ENCODE data around the gene FGD3. TPM values are rescaled to one million over a fixed set of nuclear protein-coding genes. Genes with fewer than 3 reads are reported as not detected.

FGD3 gene
- polyA plus RNA-seq, 4 donors, result 1.4 to 8.2 (median 4.2) TPM

GRCh38 chr9:93048566-93049448, 101.5 kb downstream of the FGD3 start:
- DNase-seq (ENCODE audit: low read depth in 4 of 4, low spot score in 3 of 4), result no peak

- no peak for DNase-seq (ENCODE audit: low read depth in 4 of 4, low spot score in 3 of 4)
These were observed 102.2 kb downstream of the FGD3 start for GRCh38 chr9:93049491-93049890.

GRCh38 chr9:93050231-93050630, 102.9 kb downstream of the FGD3 start:
- DNase-seq (ENCODE audit: low read depth in 4 of 4, low spot score in 3 of 4), result no peak

- DNase-seq (ENCODE audit: low read depth in 4 of 4, low spot score in 3 of 4), result no peak
These were observed 104.4 kb downstream of the FGD3 start for GRCh38 chr9:93051680-93052089.

- no peak for DNase-seq (ENCODE audit: low read depth in 4 of 4, low spot score in 3 of 4)
These were observed 105.6 kb downstream of the FGD3 start for GRCh38 chr9:93052791-93053540.

GRCh38 chr9:93053781-93054331, 106.5 kb downstream of the FGD3 start:
- DNase-seq (ENCODE audit: low read depth in 4 of 4, low spot score in 3 of 4), result no peak

GRCh38 chr9:93054758-93055704, 107.7 kb downstream of the FGD3 start:
- DNase-seq (ENCODE audit: low read depth in 4 of 4, low spot score in 3 of 4), result no peak

- no peak for DNase-seq (ENCODE audit: low read depth in 4 of 4, low spot score in 3 of 4)
These were observed 109.8 kb downstream of the FGD3 start for GRCh38 chr9:93057042-93057702.

GRCh38 chr9:93057703-93058354, 110.5 kb downstream of the FGD3 start:
- DNase-seq (ENCODE audit: low read depth in 4 of 4, low spot score in 3 of 4), result no peak

- peak; percentile 64 to 75 (median 70) for DNase-seq (ENCODE audit: low read depth in 4 of 4, low spot score in 3 of 4)
These were observed 111.2 kb downstream of the FGD3 start, which contains the start of gene SUSD3 for GRCh38 chr9:93058355-93059010. SUSD3 (plus strand) TSS chr9:93058701; CDS start chr9:93058743, 42 bp downstream.

GRCh38 chr9:93059011-93059714, 111.8 kb downstream of the FGD3 start:
- no peak for DNase-seq (ENCODE audit: low read depth in 4 of 4, low spot score in 3 of 4)

GRCh38 chr9:93059715-93060578, 112.6 kb downstream of the FGD3 start:
- DNase-seq (ENCODE audit: low read depth in 4 of 4, low spot score in 3 of 4), result no peak

- no peak for DNase-seq (ENCODE audit: low read depth in 4 of 4, low spot score in 3 of 4)
These were observed 113.5 kb downstream of the FGD3 start for GRCh38 chr9:93060746-93061259.

GRCh38 chr9:93061260-93061751, 114.0 kb downstream of the FGD3 start:
- no peak for DNase-seq (ENCODE audit: low read depth in 4 of 4, low spot score in 3 of 4)

GRCh38 chr9:93061791-93062763, 114.8 kb downstream of the FGD3 start:
- DNase-seq (ENCODE audit: low read depth in 4 of 4, low spot score in 3 of 4), result no peak
